IMR-90 (cell line): ENCODE measurements around the gene LMNB1. TPM values are rescaled to one million over a fixed set of nuclear protein-coding genes. Genes with fewer than 3 reads are reported as not detected.

ENCODE experiments used
- ATAC-seq: fragments of 200-7000 bp; cut with Tn5 transposase; 2 replicates; pipeline ENCODE4 v1.9.1; 2020; ENCODE audit warnings: low read depth, mild to moderate bottlenecking, moderate library complexity
- BruUV-seq: library from RNA; stranded (reverse); fragments of 400-500 nt; replicated peaks from 2 replicates; lab custom pipeline; 2021; lab: Mats Ljungman, UMichigan
- CTCF ChIA-PET: fragments of 300-600 bp; formaldehyde crosslinking; extraction: SDS; loops from one replicate; lab custom pipeline; 2021; ENCODE audit warnings: antibody characterized with exemption; lab: Yijun Ruan, JAX
- POLR2A ChIA-PET: fragments of 300-600 bp; sonication (Branson Sonifier 250); formaldehyde crosslinking; loops from one replicate; lab custom pipeline; 2022; ENCODE audit warnings: antibody characterized with exemption; ENCODE audit not compliant: unreplicated experiment; lab: Charles Lee
- DNase-seq: peaks from one replicate; pipeline ENCODE4 v3.0.0; 2013
- H2AFZ ChIP-seq: replicated peaks from 2 replicates; pipeline ENCODE3; 2013; ENCODE audit warnings: low read length, mild to moderate bottlenecking; ENCODE audit not compliant: poor library complexity
- H2AK5ac ChIP-seq: 2 replicates; pipeline ENCODE4 v1.6.1; 2013; ENCODE audit warnings: low read depth, low read length, inconsistent platforms
- H2AK9ac ChIP-seq: replicated peaks from 2 replicates; pipeline ENCODE3; 2013; ENCODE audit warnings: mild to moderate bottlenecking, low read depth, low read length, moderate library complexity; ENCODE audit not compliant: poor library complexity
- H2BK120ac ChIP-seq: 2 replicates; pipeline ENCODE4 v1.6.1; 2013; ENCODE audit warnings: low read depth, low read length, inconsistent platforms
- H2BK15ac ChIP-seq: 3 replicates; pipeline ENCODE4 v1.6.1; 2013; ENCODE audit warnings: low read depth, low read length, inconsistent platforms
- H2BK20ac ChIP-seq: 2 replicates; pipeline ENCODE4 v1.6.1; 2013; ENCODE audit warnings: low read depth, mild to moderate bottlenecking, inconsistent platforms, low read length, moderate library complexity
- H2BK5ac ChIP-seq: 2 replicates; pipeline ENCODE4 v1.6.1; 2013; ENCODE audit warnings: mild to moderate bottlenecking, low read depth, low read length, inconsistent platforms; ENCODE audit not compliant: poor library complexity, severe bottlenecking
- H3K14ac ChIP-seq: replicated peaks from 2 replicates; pipeline ENCODE4 v1.6.1; 2013; ENCODE audit warnings: low read depth, low read length, inconsistent platforms
- H3K18ac ChIP-seq: 2 replicates; pipeline ENCODE4 v1.6.1; 2013; ENCODE audit warnings: low read depth, low read length, control low read depth
- H3K23ac ChIP-seq: 2 replicates; pipeline ENCODE4 v1.6.1; 2013; ENCODE audit warnings: low read depth, low read length, inconsistent platforms
- H3K27ac ChIP-seq: 2 replicates; pipeline ENCODE4 v1.5.1; 2013; ENCODE audit warnings: mild to moderate bottlenecking, control low read depth, low read length; ENCODE audit not compliant: insufficient read depth
- H3K27me3 ChIP-seq: 2 replicates; pipeline ENCODE4 v1.6.1; 2013; ENCODE audit warnings: low read length; ENCODE audit not compliant: control insufficient read depth, insufficient read depth
- H3K36me3 ChIP-seq: 2 replicates; pipeline ENCODE4 v1.6.1; 2013; ENCODE audit warnings: low read length, mixed read lengths; ENCODE audit not compliant: control insufficient read depth, insufficient read depth
- H3K4ac ChIP-seq: 2 replicates; pipeline ENCODE4 v1.6.1; 2013; ENCODE audit warnings: low read depth, low read length, inconsistent platforms
- H3K4me1 ChIP-seq: 2 replicates; pipeline ENCODE4 v1.6.1; 2013; ENCODE audit warnings: low read length, mixed read lengths; ENCODE audit not compliant: control insufficient read depth, insufficient read depth
- H3K4me2 ChIP-seq: 2 replicates; pipeline ENCODE4 v1.6.1; 2013; ENCODE audit warnings: low read depth, mild to moderate bottlenecking, control low read depth, low read length, moderate library complexity
- H3K4me3 ChIP-seq: 2 replicates; pipeline ENCODE4 v1.5.1; 2013; ENCODE audit warnings: low read depth, mild to moderate bottlenecking, control low read depth, low read length, moderate library complexity; ENCODE audit not compliant: insufficient read depth
- H3K56ac ChIP-seq: 2 replicates; pipeline ENCODE4 v1.6.1; 2013; ENCODE audit warnings: low read length, inconsistent platforms; ENCODE audit not compliant: insufficient read depth; ENCODE audit errors: extremely low read depth
- H3K79me1 ChIP-seq, 2 experiments: 2 replicates each; pipeline ENCODE4 v1.6.1; 2013; ENCODE audit warnings: low read length in 2 of 2, inconsistent platforms in 1 of 2, low read depth in 1 of 2
- H3K9ac ChIP-seq: 2 replicates; pipeline ENCODE4 v1.6.1; 2013; ENCODE audit warnings: low read depth, low read length, control low read depth
- H3K9me1 ChIP-seq: 2 replicates; pipeline ENCODE4 v1.6.1; 2013; ENCODE audit warnings: low read length, inconsistent platforms; ENCODE audit not compliant: insufficient read depth
- H3K9me3 ChIP-seq: 2 replicates; pipeline ENCODE4 v1.6.1; 2013; ENCODE audit warnings: low read length; ENCODE audit not compliant: control insufficient read depth, insufficient read depth
- H4K20me1 ChIP-seq: 2 replicates; pipeline ENCODE4 v1.6.1; 2013; ENCODE audit warnings: low read length, inconsistent platforms; ENCODE audit not compliant: insufficient read depth
- H4K5ac ChIP-seq: 2 replicates; pipeline ENCODE4 v1.6.1; 2013; ENCODE audit warnings: mild to moderate bottlenecking, low read depth, low read length, control low read depth
- H4K8ac ChIP-seq, 2 experiments: 2 replicates each; pipeline ENCODE4 v1.6.1; 2013; ENCODE audit warnings: low read depth in 2 of 2, low read length in 2 of 2, control low read depth in 1 of 2, inconsistent platforms in 1 of 2
- H4K91ac ChIP-seq: 2 replicates; pipeline ENCODE4 v1.6.1; 2013; ENCODE audit warnings: low read depth, low read length, inconsistent platforms; ENCODE audit not compliant: insufficient read depth
- BHLHE40 ChIP-seq: fragments of 150-350 bp; IDR thresholded peaks from 2 replicates; pipeline ENCODE4 v1.6.1; 2016; ENCODE audit warnings: mild to moderate bottlenecking, low read depth, low read length
- CEBPB ChIP-seq: IDR thresholded peaks from 2 replicates; pipeline ENCODE4 v1.6.1; 2012; ENCODE audit warnings: low read depth, low read length, improper control_type of control experiment
- CHD1 ChIP-seq: IDR thresholded peaks from 2 replicates; pipeline ENCODE4 v1.6.1; 2012; ENCODE audit warnings: low read depth, low read length, improper control_type of control experiment
- CTCF ChIP-seq: conservative IDR thresholded peaks from 2 replicates; pipeline ENCODE4 v1.5.1; 2012; ENCODE audit warnings: mild to moderate bottlenecking, low read depth, low read length, improper control_type of control experiment
- FOS ChIP-seq: fragments of 150-350 bp; IDR thresholded peaks from 2 replicates; pipeline ENCODE4 v1.6.1; 2016; ENCODE audit warnings: low read depth, low read length
- MAFK ChIP-seq: IDR thresholded peaks from 2 replicates; pipeline ENCODE4 v1.6.1; 2012; ENCODE audit warnings: low read depth, low read length, improper control_type of control experiment
- MAZ ChIP-seq: IDR thresholded peaks from 2 replicates; pipeline ENCODE4 v1.6.1; 2012; ENCODE audit warnings: low read depth, mild to moderate bottlenecking, low read length, improper control_type of control experiment, moderate library complexity, borderline replicate concordance
- MXI1 ChIP-seq: IDR thresholded peaks from 2 replicates; pipeline ENCODE4 v1.6.1; 2012; ENCODE audit warnings: low read depth, mild to moderate bottlenecking, low read length, moderate library complexity, borderline replicate concordance
- NFE2L2 ChIP-seq: fragments of 150-350 bp; IDR thresholded peaks from 2 replicates; pipeline ENCODE4 v1.6.1; 2016; ENCODE audit warnings: low read depth, mild to moderate bottlenecking, low read length
- POLR2A ChIP-seq: IDR thresholded peaks from 2 replicates; pipeline ENCODE4 v1.6.1; 2012; ENCODE audit warnings: mild to moderate bottlenecking, low read depth, low read length
- RAD21 ChIP-seq: IDR thresholded peaks from 2 replicates; pipeline ENCODE4 v1.6.1; 2012; ENCODE audit warnings: low read length, improper control_type of control experiment
- RCOR1 ChIP-seq: IDR thresholded peaks from 2 replicates; pipeline ENCODE4 v1.6.1; 2012; ENCODE audit warnings: mild to moderate bottlenecking, low read length, improper control_type of control experiment; ENCODE audit not compliant: insufficient replicate concordance
- RFX5 ChIP-seq: IDR thresholded peaks from 2 replicates; pipeline ENCODE4 v1.8.0; 2012; ENCODE audit warnings: low read depth, mild to moderate bottlenecking, low read length, moderate library complexity
- SMC3 ChIP-seq: fragments of 150-350 bp; IDR thresholded peaks from 2 replicates; pipeline ENCODE4 v1.6.1; 2016; ENCODE audit warnings: low read depth, mild to moderate bottlenecking, antibody characterized with exemption, low read length, moderate library complexity
- USF2 ChIP-seq: fragments of 150-350 bp; IDR thresholded peaks from 2 replicates; pipeline ENCODE4 v1.6.1; 2017; ENCODE audit warnings: mild to moderate bottlenecking, antibody characterized with exemption, low read length, low read depth
- WGBS, 2 experiments: methylation state at CpG; one replicate each; pipeline versions ENCODE4 v1.1.5 to v1.1.7; 2013; ENCODE audit warnings: missing lambda C conversion rate in 2 of 2; ENCODE audit not compliant: insufficient read length in 1 of 2; ENCODE audit errors: extremely low coverage in 2 of 2; 5-methylcytosine and 5-hydroxymethylcytosine counted together
- dilution Hi-C: fragments of 300-500 bp; cut with HindIII; formaldehyde crosslinking; loops from one replicate; pipeline ENCODE4 v1.14.3; 2018; ENCODE audit warnings: low sequenced_read_pairs; ENCODE audit not compliant: unreplicated experiment
- in situ Hi-C: fragments of 300-500 bp; cut with MboI; formaldehyde crosslinking; loops from 3 replicates; pipeline ENCODE4 v1.14.3; 2019; ENCODE audit warnings: low sequenced_read_pairs, inconsistent platforms, mixed read lengths
- intact Hi-C: fragments of 100-400 bp; cut with micrococcal nuclease; formaldehyde crosslinking; loops from 2 replicates; pipeline ENCODE4 v1.10.0; 2022
- polyA plus RNA-seq, 3 experiments: library from polyadenylated mRNA; depleted of rRNA; stranded (reverse); fragments of >200 nt; gene quantifications; 2 replicates each; pipeline ENCODE4 v1.2.3, GENCODE V29; 2012; ENCODE audit warnings: low replicate concordance in 1 of 3
- total RNA-seq: library from RNA; depleted of rRNA; stranded (reverse); fragments of >200 nt; gene quantifications from 2 replicates; pipeline ENCODE4 v1.2.3, GENCODE V29; 2012

Gene LMNB1
- total and polyA plus RNA-seq, 2 of the 4 experiments (the other 2 are of a cell fraction) = 36.0 to 53.6 TPM

- CTCF ChIA-PET = interaction anchor here (0.6 to 1.9 kb wide), 3 partner anchors 19 to 363 kb away, joined by 3 to 4 read pairs (median 3); no protein-coding TSS in a partner anchor
- dilution Hi-C loops = no loop called here
- no peak for ATAC-seq
- no peak for TF ChIP-seq MAZ
- TF ChIP-seq USF2 = no peak
- no peak for TF ChIP-seq MAFK
- no peak for TF ChIP-seq RAD21
- TF ChIP-seq BHLHE40 = no peak
- TF ChIP-seq MXI1 = no peak
- TF ChIP-seq CHD1 = no peak
- no peak for TF ChIP-seq CEBPB
- TF ChIP-seq POLR2A = no peak
- no peak for TF ChIP-seq CTCF
- no peak for TF ChIP-seq NFE2L2
- TF ChIP-seq RFX5 = no peak
- TF ChIP-seq FOS = no peak
- no peak for TF ChIP-seq SMC3
- TF ChIP-seq RCOR1 = no peak
Measured at GRCh38 chr5:126809916-126810315, 33.0 kb downstream of the LMNB1 start.

More at GRCh38 chr5:126809916-126810315, 33.0 kb downstream of the LMNB1 start:
- H3K14ac ChIP-seq = no peak overlapping the region; the same call in 1 of the 2 replicates
- intact Hi-C loops (loop anchor here (2.0 kb wide), 1 partner anchor 133 kb away; no protein-coding TSS in a partner anchor), in situ Hi-C loops (loop anchor here (25.0 kb wide), 1 partner anchor 702 kb away; the partner anchor contains the start of gene PRRC1)
- H3K56ac ChIP-seq = no peak overlapping the region
- no peak overlapping the region; the same call in 1 of the 2 replicates for H2BK120ac ChIP-seq
- H3K9me3 ChIP-seq = no peaks in the 10 kb centered on the region
- peaks cover 5% of the 10 kb centered on the region; the same call in 1 of the 2 replicates for H3K36me3 ChIP-seq
- 93% methylated on average over 2 of the region's 7 CpGs; no CpG with 5 or more reads in 1 of the 2 experiments for WGBS, 2 experiments
- no peak overlapping the region for H2BK15ac ChIP-seq
- no peaks in the 10 kb centered on the region for H4K20me1 ChIP-seq
- peaks cover 11 to 36% of the 10 kb centered on the region in 2 experiments for H3K79me1 ChIP-seq
- no peaks in the 10 kb centered on the region for H3K27me3 ChIP-seq
- no TSS peak for BruUV-seq
- POLR2A ChIA-PET = interaction anchor here (0.6 kb wide), 1 partner anchor 119 kb away, joined by 3 read pairs; no protein-coding TSS in a partner anchor
- no peak overlapping the region for H3K9ac ChIP-seq
- H3K23ac ChIP-seq = peak overlapping the region; percentile 2; the same call in 1 of the 2 replicates
- no peak overlapping the region; the same call in 1 of the 2 replicates for H2BK20ac ChIP-seq
- H4K91ac ChIP-seq = no peak overlapping the region; the same call in 1 of the 2 replicates
- H2AK5ac ChIP-seq = no peak overlapping the region
- 0 out of 2 replicates have a peak overlapping the region, but pooled peaks have one; percentile 35 for H4K5ac ChIP-seq
- no peak overlapping the region for H3K4ac ChIP-seq
- peaks cover 9% of the 10 kb centered on the region for H3K9me1 ChIP-seq
- no peak overlapping the region for H3K27ac ChIP-seq
- H2BK5ac ChIP-seq = no peak overlapping the region
- no peak overlapping the region for H3K4me3 ChIP-seq
- H4K8ac ChIP-seq = 0 out of 4 replicates have a peak overlapping the region, but pooled peaks of 1 of the 2 experiments have one; percentile 35
- no peak overlapping the region for H3K4me2 ChIP-seq
- H3K18ac ChIP-seq = no peak overlapping the region
- no peak overlapping the region for H2AK9ac ChIP-seq
- H3K4me1 ChIP-seq = peaks cover 10% of the 10 kb centered on the region
- H2AFZ ChIP-seq = peak overlapping the region; percentile 1
- no peak for DNase-seq
